ENCODE results near the gene HRC. TPM values are rescaled to one million over a fixed set of nuclear protein-coding genes. Genes with fewer than 3 reads are reported as not detected.
"Not testable (repeated sequence)": the region's sequence is repeated elsewhere in the genome, so short reads cannot be mapped to it uniquely, and the experiment has no call there.

The HRC gene
- polyA plus RNA-seq, 3 donors from 2014 or later = not detected

GRCh38 chr19:49123285-49123684, 31.9 kb downstream of the HRC start:
- not testable (repeated sequence) for H3K36me3 Mint-ChIP-seq, DNase-seq, H3K4me3 Mint-ChIP-seq, H3K9me3 Mint-ChIP-seq, H3K27ac Mint-ChIP-seq
- peaks cover 16 to 17% of the 10 kb centered on the region in 2 donors for H3K4me1 Mint-ChIP-seq
- peaks cover 0 to 14% (median 2%) of the 10 kb centered on the region in 3 donors for H3K27me3 Mint-ChIP-seq (ENCODE audit: low read depth in 3 of 3)

- DNase-seq, H3K36me3 Mint-ChIP-seq, H3K9me3 Mint-ChIP-seq, H3K27ac Mint-ChIP-seq: not testable (repeated sequence)
- Mint-ChIP-seq H3K4me1 (peaks cover 22 to 26% of the 10 kb centered on the region in 2 donors), H3K4me3 (peak overlapping the region in 1 of 5 donors; percentile 25), H3K27me3 (ENCODE audit: low read depth in 3 of 3) (peaks cover 0 to 12% (median 2%) of the 10 kb centered on the region in 3 donors)
Measured at GRCh38 chr19:49121841-49122240, 33.4 kb downstream of the HRC start.

- peak overlapping the region in 2 of 6 donors; percentile 25 to 27 for H3K27ac Mint-ChIP-seq
Measured at GRCh38 chr19:49120868-49121267, 34.3 kb downstream of the HRC start.

GRCh38 chr19:49120325-49120683, 34.9 kb downstream of the HRC start:
- Mint-ChIP-seq H3K36me3 (peaks cover 0 to 3% (median 0%) of the 10 kb centered on the region in 3 donors), H3K9me3 (no peaks in the 10 kb centered on the region), H3K4me3 (peak overlapping the region; percentile 69 to 84 (median 74)), H3K4me1 (peaks cover 25 to 36% of the 10 kb centered on the region in 2 donors), H3K27me3 (ENCODE audit: low read depth in 3 of 3) (peaks cover under 1 to 12% (median 2%) of the 10 kb centered on the region in 3 donors), H3K27ac (peak overlapping the region in 2 of 6 donors; percentile 25 to 27)
- no peak for DNase-seq

More at GRCh38 chr19:49120868-49121267, 34.3 kb downstream of the HRC start:
- DNase-seq = no peak
- H3K36me3 Mint-ChIP-seq = peaks cover 0 to 3% (median 0%) of the 10 kb centered on the region in 3 donors
- no peaks in the 10 kb centered on the region for H3K9me3 Mint-ChIP-seq
- H3K27me3 Mint-ChIP-seq (ENCODE audit: low read depth in 3 of 3) = peaks cover 0 to 12% (median 2%) of the 10 kb centered on the region in 3 donors
- peaks cover 25 to 34% of the 10 kb centered on the region in 2 donors for H3K4me1 Mint-ChIP-seq
- H3K4me3 Mint-ChIP-seq = peak overlapping the region; percentile 69 to 84 (median 74)

- Mint-ChIP-seq H3K9me3 (no peaks in the 10 kb centered on the region), H3K36me3 (peaks cover 0 to 3% (median 0%) of the 10 kb centered on the region in 3 donors), H3K4me3 (peak within 1 kb of the TSS; percentile 85 to 90 (median 88)), H3K27ac (peak within 1 kb of the TSS; percentile 87 to 94 (median 92)), H3K27me3 (ENCODE audit: low read depth in 3 of 3) (peaks cover 2 to 12% (median 2%) of the 10 kb centered on the region in 3 donors), H3K4me1 (peaks cover 29 to 40% of the 10 kb centered on the region in 2 donors)
- peak in 1 of 3 donors; percentile 25 for DNase-seq
Measured at GRCh38 chr19:49119411-49120324, 35.5 kb downstream of the HRC start, which contains the start of gene PPFIA3. Gene PPFIA3, plus strand, starts transcription at chr19:49119544. Its CDS starts 8,330 bp downstream, at chr19:49127874.

- peaks cover 0 to 3% (median 0%) of the 10 kb centered on the region in 3 donors for H3K36me3 Mint-ChIP-seq
- H3K27me3 Mint-ChIP-seq (ENCODE audit: low read depth in 3 of 3) = peaks cover 2 to 10% (median 2%) of the 10 kb centered on the region in 3 donors
- H3K9me3 Mint-ChIP-seq = no peaks in the 10 kb centered on the region
- peak; percentile 97 to 98 (median 98) for DNase-seq
- peak within 1 kb of the TSS; percentile 85 to 90 (median 88) for H3K4me3 Mint-ChIP-seq
- H3K27ac Mint-ChIP-seq = peak within 1 kb of the TSS; percentile 87 to 94 (median 92)
- peaks cover 32 to 44% of the 10 kb centered on the region in 2 donors for H3K4me1 Mint-ChIP-seq
Measured at GRCh38 chr19:49118565-49119410, 36.4 kb downstream of the HRC start, which contains the start of gene C19orf73. Gene C19orf73, minus strand, starts transcription at chr19:49119143. Its CDS starts 121 bp downstream, at chr19:49119022.

- H3K27ac Mint-ChIP-seq = peak overlapping the region; percentile 87 to 94 (median 92)
- peaks cover 2 to 7% (median 2%) of the 10 kb centered on the region in 3 donors for H3K27me3 Mint-ChIP-seq (ENCODE audit: low read depth in 3 of 3)
- peaks cover 0 to 3% (median 0%) of the 10 kb centered on the region in 3 donors for H3K36me3 Mint-ChIP-seq
- peaks cover 39 to 51% of the 10 kb centered on the region in 2 donors for H3K4me1 Mint-ChIP-seq
- peak overlapping the region; percentile 85 to 90 (median 88) for H3K4me3 Mint-ChIP-seq
- no peaks in the 10 kb centered on the region for H3K9me3 Mint-ChIP-seq
- DNase-seq = no peak
Measured at GRCh38 chr19:49117677-49118564, 37.3 kb downstream of the HRC start.

GRCh38 chr19:49116544-49116943, 38.7 kb downstream of the HRC start:
- Mint-ChIP-seq H3K4me1 (peaks cover 39 to 51% of the 10 kb centered on the region in 2 donors), H3K27ac (peak overlapping the region in 5 of 6 donors; percentile 11 to 75 (median 53)), H3K9me3 (no peaks in the 10 kb centered on the region), H3K27me3 (ENCODE audit: low read depth in 3 of 3) (peaks cover 2 to 7% (median 2%) of the 10 kb centered on the region in 3 donors), H3K4me3 (peak overlapping the region; percentile 56 to 72 (median 67)), H3K36me3 (no peaks in the 10 kb centered on the region)
- no peak for DNase-seq

- peaks cover 31 to 44% of the 10 kb centered on the region in 2 donors for H3K4me1 Mint-ChIP-seq
- no peak for DNase-seq
- H3K27ac Mint-ChIP-seq = peak overlapping the region in 3 of 6 donors; percentile 42 to 75 (median 73)
- H3K36me3 Mint-ChIP-seq = no peaks in the 10 kb centered on the region
- peaks cover 0 to 7% (median 2%) of the 10 kb centered on the region in 3 donors for H3K27me3 Mint-ChIP-seq (ENCODE audit: low read depth in 3 of 3)
- H3K9me3 Mint-ChIP-seq = no peaks in the 10 kb centered on the region
- H3K4me3 Mint-ChIP-seq = peak overlapping the region; percentile 75 to 94 (median 85)
Measured at GRCh38 chr19:49114630-49115363, 40.4 kb downstream of the HRC start.

- Mint-ChIP-seq H3K4me3 (peak within 1 kb of the TSS; percentile 80 to 94 (median 87)), H3K4me1 (peaks cover 31 to 44% of the 10 kb centered on the region in 2 donors), H3K9me3 (no peaks in the 10 kb centered on the region), H3K36me3 (peaks cover 0 to 2% (median under 1%) of the 10 kb centered on the region in 3 donors), H3K27ac (peak within 1 kb of the TSS in 5 of 6 donors; percentile 42 to 90 (median 86)), H3K27me3 (ENCODE audit: low read depth in 3 of 3) (peaks cover under 1 to 6% (median 2%) of the 10 kb centered on the region in 3 donors)
- peak; percentile 80 to 86 (median 86) for DNase-seq
Measured at GRCh38 chr19:49113762-49114629, 41.2 kb downstream of the HRC start, which contains the start of gene LIN7B. Gene LIN7B, plus strand, starts transcription at chr19:49114370. Its CDS starts 35 bp downstream, at chr19:49114405.
